ENCODE measurements around the gene DLGAP1.
A peak's percentile ranks its signal among the peaks of the same experiment; 100 is the strongest.
"Not testable (repeated sequence)": the region's sequence is repeated elsewhere in the genome, so short reads cannot be mapped to it uniquely, and the experiment has no call there.

DLGAP1 gene

GRCh38 chr18:4455113-4455811, at the start of gene DLGAP1:
DLGAP1 (minus strand) TSS chr18:4455307.
- DNase-seq = peak in 1 of 2 experiments; percentile 4
- no peak for TF ChIP-seq POLR2A (IDR thresholded peaks at IDR 0.05; ENCODE audit: low read length)
- no peak for TF ChIP-seq GATA1 (IDR thresholded peaks at IDR 0.05; ENCODE audit: low read depth, low read length)

- DNase-seq = not testable (repeated sequence)
Observed at GRCh38 chr18:4494703-4495284, 39.7 kb upstream of the DLGAP1 start.

- no peak for DNase-seq
- TF ChIP-seq GATA1 (IDR thresholded peaks at IDR 0.05; ENCODE audit: low read depth, low read length) (no peak), POLR2A (IDR thresholded peaks at IDR 0.05; ENCODE audit: low read length) (no peak)
Observed at GRCh38 chr18:4468511-4468910, 13.4 kb upstream of the DLGAP1 start.

GRCh38 chr18:4454537-4455112, 482 bp downstream of the DLGAP1 start:
- no peak for DNase-seq
- TF ChIP-seq GATA1 (IDR thresholded peaks at IDR 0.05; ENCODE audit: low read depth, low read length) = no peak
- no peak for TF ChIP-seq POLR2A (IDR thresholded peaks at IDR 0.05; ENCODE audit: low read length)

- TF ChIP-seq GATA1 (IDR thresholded peaks at IDR 0.05; ENCODE audit: low read depth, low read length) (no peak), POLR2A (IDR thresholded peaks at IDR 0.05; ENCODE audit: low read length) (no peak)
- DNase-seq = no peak
Observed at GRCh38 chr18:4453874-4454536, 1.1 kb downstream of the DLGAP1 start.

GRCh38 chr18:4453567-4453873, 1.6 kb downstream of the DLGAP1 start:
- TF ChIP-seq POLR2A (IDR thresholded peaks at IDR 0.05; ENCODE audit: low read length) (no peak), GATA1 (IDR thresholded peaks at IDR 0.05; ENCODE audit: low read depth, low read length) (no peak)

GRCh38 chr18:4450065-4450658, 4.9 kb downstream of the DLGAP1 start:
- TF ChIP-seq POLR2A (IDR thresholded peaks at IDR 0.05; ENCODE audit: low read length) = no peak
- TF ChIP-seq GATA1 (IDR thresholded peaks at IDR 0.05; ENCODE audit: low read depth, low read length) = no peak
- DNase-seq = no peak

More at GRCh38 chr18:4453567-4453873, 1.6 kb downstream of the DLGAP1 start:
- DNase-seq = no peak

- DNase-seq = no peak
- TF ChIP-seq GATA1 (IDR thresholded peaks at IDR 0.05; ENCODE audit: low read depth, low read length) (no peak), POLR2A (IDR thresholded peaks at IDR 0.05; ENCODE audit: low read length) (no peak)
Observed at GRCh38 chr18:4445902-4446301, 9.2 kb downstream of the DLGAP1 start.

- TF ChIP-seq GATA1 (IDR thresholded peaks at IDR 0.05; ENCODE audit: low read depth, low read length) (no peak), POLR2A (IDR thresholded peaks at IDR 0.05; ENCODE audit: low read length) (no peak)
- DNase-seq = no peak
Observed at GRCh38 chr18:4444306-4444705, 10.8 kb downstream of the DLGAP1 start.

GRCh38 chr18:4441098-4441497, 14.0 kb downstream of the DLGAP1 start:
- TF ChIP-seq GATA1 (IDR thresholded peaks at IDR 0.05; ENCODE audit: low read depth, low read length) (no peak), POLR2A (IDR thresholded peaks at IDR 0.05; ENCODE audit: low read length) (no peak)
- DNase-seq = no peak

- DNase-seq = no peak
- TF ChIP-seq GATA1 (IDR thresholded peaks at IDR 0.05; ENCODE audit: low read depth, low read length) (no peak), POLR2A (IDR thresholded peaks at IDR 0.05; ENCODE audit: low read length) (no peak)
Observed at GRCh38 chr18:4438938-4439337, 16.2 kb downstream of the DLGAP1 start.

- DNase-seq = no peak
- TF ChIP-seq GATA1 (IDR thresholded peaks at IDR 0.05; ENCODE audit: low read depth, low read length) (no peak), POLR2A (IDR thresholded peaks at IDR 0.05; ENCODE audit: low read length) (no peak)
Observed at GRCh38 chr18:4433717-4434116, 21.4 kb downstream of the DLGAP1 start.

- no peak for DNase-seq
- TF ChIP-seq POLR2A (IDR thresholded peaks at IDR 0.05; ENCODE audit: low read length) = no peak
- no peak for TF ChIP-seq GATA1 (IDR thresholded peaks at IDR 0.05; ENCODE audit: low read depth, low read length)
Observed at GRCh38 chr18:4430836-4431235, 24.3 kb downstream of the DLGAP1 start.

- no peak for TF ChIP-seq POLR2A (IDR thresholded peaks at IDR 0.05; ENCODE audit: low read length)
- no peak for TF ChIP-seq GATA1 (IDR thresholded peaks at IDR 0.05; ENCODE audit: low read depth, low read length)
- DNase-seq = no peak
Observed at GRCh38 chr18:4417714-4418113, 37.4 kb downstream of the DLGAP1 start.

All from erythroblast (primary cell).